ENCODE measurements around the gene CHCHD2.
"Not testable (repeated sequence)": the region's sequence is repeated elsewhere in the genome, so short reads cannot be mapped to it uniquely, and the experiment has no call there.

CHCHD2 gene

GRCh38 chr7:56081626-56082340, 24.5 kb downstream of the CHCHD2 start:
- DNase-seq: no peak

DNA sequence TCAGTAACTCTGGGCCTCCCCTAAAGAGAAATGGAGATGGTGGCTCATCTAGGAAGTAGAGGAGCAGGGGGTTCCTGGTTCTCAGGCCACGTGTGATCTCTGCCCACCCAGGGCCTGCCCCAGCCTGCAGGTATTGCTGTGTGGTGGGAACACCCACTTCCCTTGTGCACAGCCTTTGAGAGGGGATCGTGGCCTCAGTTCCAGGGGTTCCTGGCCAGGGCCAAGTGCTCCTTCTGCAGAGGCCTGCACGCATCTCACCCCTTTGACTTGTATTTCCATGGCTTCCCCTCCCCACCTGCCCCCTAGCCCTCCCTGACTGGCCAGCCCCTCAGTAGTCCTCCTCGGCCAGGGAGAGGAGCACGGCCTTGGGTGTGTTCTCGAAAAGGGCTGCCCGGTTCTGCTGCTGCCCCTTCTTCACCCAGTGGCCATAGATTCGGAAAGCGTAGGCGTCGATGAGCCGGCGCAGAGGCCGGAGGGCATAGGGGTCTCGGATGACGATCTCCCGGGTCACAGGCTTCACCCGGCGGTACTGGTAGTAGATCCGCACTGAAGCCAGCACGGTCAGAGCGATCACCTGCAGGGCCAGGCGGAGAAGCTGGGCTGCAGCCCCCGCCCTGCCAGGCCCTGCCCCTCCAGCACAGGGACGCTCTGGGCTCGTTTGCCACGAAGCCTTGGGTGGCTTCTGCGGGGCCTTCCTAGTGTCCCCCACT, 25.4 kb downstream of the CHCHD2 start:
- not testable (repeated sequence) for DNase-seq

DNA sequence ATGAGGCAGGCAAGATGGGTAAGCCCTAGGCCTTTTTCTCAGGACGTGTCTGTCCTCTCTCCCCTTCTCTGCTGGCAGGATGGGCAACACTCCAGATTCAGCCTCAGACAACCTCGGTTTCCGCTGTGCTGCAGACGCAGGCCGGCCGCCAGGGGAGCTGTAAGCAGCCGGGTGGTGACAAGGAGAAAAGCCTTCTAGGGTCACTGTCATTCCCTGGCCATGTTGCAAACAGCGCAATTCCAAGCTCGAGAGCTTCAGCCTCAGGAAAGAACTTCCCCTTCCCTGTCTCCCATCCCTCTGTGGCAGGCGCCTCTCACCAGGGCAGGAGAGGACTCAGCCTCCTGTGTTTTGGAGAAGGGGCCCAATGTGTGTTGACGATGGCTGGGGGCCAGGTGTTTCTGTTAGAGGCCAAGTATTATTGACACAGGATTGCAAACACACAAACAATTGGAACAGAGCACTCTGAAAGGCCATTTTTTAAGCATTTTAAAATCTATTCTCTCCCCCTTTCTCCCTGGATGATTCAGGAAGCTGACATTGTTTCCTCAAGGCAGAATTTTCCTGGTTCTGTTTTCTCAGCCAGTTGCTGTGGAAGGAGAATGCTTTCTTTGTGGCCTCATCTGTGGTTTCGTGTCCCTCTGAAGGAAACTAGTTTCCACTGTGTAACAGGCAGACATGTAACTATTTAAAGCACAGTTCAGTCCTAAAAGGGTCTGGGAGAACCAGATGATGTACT, 26.7 kb downstream of the CHCHD2 start:
- DNase-seq: no peak

- no peak for DNase-seq
Observed at GRCh38 chr7:56078196-56078595, 28.1 kb downstream of the CHCHD2 start.

DNA sequence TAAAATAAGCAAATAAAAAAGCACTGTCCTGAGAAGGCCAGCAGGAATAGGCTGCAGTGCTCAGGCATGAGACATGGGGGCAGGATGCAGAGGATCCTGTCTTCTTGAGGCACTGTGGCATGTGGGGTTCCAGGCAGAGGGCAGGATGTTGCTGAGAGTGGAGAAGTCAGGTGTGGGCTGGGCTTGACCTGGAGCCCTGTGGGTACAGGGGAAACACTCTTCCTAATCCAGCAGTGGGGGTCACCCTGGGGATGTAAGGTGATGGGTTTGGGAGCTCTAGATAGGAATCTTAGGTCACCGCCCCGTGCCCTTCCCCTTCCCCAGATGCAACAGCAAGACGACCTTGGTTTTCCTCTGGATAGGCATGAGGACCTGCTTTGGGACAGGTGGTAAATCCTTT, 28.6 kb downstream of the CHCHD2 start:
- DNase-seq: no peak

GRCh38 chr7:56074371-56074791, 31.9 kb downstream of the CHCHD2 start:
- DNase-seq: peak; percentile 63

GRCh38 chr7:56066376-56066775, 39.9 kb downstream of the CHCHD2 start:
- not testable (repeated sequence) for DNase-seq

DNA sequence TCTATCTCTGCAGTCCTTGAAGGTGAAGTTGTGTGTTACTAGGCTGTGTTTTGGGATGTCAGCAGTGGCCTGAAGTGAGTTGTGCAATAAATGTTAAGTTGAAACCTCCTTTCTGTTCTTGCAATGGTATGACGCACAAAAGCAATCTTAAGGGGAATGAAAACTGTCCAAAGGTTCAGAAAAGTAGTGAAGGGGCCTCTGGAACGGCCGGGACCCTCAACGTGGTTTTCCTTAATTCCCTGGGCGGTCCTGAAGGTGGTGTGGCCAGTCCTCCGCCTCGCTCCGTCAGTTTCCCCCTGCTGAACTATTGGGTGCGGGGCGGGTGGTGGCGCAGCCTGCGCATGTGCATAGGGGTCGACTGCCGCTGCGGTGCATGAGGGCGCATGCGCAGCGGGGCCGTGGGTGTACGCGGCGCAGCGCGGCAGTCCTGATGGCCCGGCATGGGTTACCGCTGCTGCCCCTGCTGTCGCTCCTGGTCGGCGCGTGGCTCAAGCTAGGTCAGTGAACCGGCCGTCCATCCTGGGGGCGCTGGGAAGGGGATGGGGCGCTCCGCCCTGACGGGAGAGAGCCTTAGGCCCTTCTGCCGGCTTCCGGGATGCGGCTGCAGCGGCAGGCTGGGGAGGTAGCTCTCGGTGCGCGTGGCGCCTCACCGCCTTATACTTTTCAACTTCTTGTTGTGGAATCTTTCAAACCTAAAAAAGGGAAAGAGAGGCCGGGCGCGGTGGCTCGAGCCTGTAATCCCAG, 42.2 kb downstream of the CHCHD2 start, which contains the start of gene SUMF2:
Gene SUMF2 (plus strand): TSS at position 405 of the 744 bp plus-strand sequence. CDS start 26 bp downstream, at position 431.
- DNase-seq: peak; percentile 88

- DNase-seq: no peak
Observed at GRCh38 chr7:56063500-56063881, 42.8 kb downstream of the CHCHD2 start.

GRCh38 chr7:56062382-56062781, 43.9 kb downstream of the CHCHD2 start:
- DNase-seq: no peak

- no peak for DNase-seq
Observed at GRCh38 chr7:56053993-56054392, 52.3 kb downstream of the CHCHD2 start.

DNA sequence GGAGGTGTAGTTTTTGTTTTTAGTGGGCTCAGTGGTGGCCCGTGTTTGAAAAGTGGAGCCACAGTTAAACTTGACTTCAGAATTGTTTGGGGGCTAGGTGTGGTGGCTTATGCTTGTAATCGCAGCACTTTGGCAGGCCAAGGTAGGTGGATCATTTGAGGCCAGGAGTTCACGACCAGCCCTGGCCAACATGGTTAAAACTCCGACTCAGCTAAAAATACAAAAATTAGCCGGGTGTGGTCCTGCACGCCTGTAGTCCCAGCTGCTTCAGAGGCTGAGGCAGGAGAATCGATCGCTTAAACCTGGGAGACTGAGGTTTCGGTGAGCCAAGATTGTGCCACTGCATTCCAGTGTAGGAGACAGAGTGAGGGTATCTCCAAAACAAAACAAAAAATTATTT, 52.9 kb downstream of the CHCHD2 start:
- DNase-seq: no peak
